WI38 (cell line): Measurements from ENCODE around the gene MRC2.

Experiments
- H3K4me3 ChIP-seq: 2 replicates; pipeline ENCODE4 v1.5.1; 2011; ENCODE audit warnings: low read depth, mild to moderate bottlenecking, control low read depth, low read length
- TF ChIP-seq, protein P1 (sequence below): IDR thresholded peaks from 2 replicates; pipeline ENCODE4 v1.5.1; 2012; ENCODE audit warnings: low read depth, mild to moderate bottlenecking, control low read depth, low read length

Gene MRC2

DNA sequence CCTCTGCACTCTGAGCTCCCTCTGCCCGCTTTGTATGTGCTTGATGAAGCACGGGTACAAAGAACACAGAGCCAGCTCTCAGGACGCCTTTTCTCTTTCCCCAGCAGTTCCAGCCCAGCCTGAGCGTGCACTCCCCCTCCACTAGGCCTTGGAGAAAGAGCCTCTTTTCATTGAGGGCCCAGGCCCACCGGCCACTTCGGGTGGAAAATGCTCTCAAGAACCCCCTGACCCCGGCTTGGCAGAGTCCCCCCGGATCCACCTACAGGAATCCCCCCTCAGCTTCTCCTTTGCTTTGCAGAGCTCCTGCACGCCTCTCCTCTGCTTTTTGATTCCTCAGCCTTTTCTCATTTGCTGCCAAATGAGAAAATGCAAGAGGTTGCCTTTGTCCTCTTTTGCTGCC lies 30.2 kb downstream of the MRC2 start:
- TF ChIP-seq, protein P1, sequence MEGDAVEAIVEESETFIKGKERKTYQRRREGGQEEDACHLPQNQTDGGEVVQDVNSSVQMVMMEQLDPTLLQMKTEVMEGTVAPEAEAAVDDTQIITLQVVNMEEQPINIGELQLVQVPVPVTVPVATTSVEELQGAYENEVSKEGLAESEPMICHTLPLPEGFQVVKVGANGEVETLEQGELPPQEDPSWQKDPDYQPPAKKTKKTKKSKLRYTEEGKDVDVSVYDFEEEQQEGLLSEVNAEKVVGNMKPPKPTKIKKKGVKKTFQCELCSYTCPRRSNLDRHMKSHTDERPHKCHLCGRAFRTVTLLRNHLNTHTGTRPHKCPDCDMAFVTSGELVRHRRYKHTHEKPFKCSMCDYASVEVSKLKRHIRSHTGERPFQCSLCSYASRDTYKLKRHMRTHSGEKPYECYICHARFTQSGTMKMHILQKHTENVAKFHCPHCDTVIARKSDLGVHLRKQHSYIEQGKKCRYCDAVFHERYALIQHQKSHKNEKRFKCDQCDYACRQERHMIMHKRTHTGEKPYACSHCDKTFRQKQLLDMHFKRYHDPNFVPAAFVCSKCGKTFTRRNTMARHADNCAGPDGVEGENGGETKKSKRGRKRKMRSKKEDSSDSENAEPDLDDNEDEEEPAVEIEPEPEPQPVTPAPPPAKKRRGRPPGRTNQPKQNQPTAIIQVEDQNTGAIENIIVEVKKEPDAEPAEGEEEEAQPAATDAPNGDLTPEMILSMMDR = no peak
- H3K4me3 ChIP-seq = no peak overlapping the region

DNA sequence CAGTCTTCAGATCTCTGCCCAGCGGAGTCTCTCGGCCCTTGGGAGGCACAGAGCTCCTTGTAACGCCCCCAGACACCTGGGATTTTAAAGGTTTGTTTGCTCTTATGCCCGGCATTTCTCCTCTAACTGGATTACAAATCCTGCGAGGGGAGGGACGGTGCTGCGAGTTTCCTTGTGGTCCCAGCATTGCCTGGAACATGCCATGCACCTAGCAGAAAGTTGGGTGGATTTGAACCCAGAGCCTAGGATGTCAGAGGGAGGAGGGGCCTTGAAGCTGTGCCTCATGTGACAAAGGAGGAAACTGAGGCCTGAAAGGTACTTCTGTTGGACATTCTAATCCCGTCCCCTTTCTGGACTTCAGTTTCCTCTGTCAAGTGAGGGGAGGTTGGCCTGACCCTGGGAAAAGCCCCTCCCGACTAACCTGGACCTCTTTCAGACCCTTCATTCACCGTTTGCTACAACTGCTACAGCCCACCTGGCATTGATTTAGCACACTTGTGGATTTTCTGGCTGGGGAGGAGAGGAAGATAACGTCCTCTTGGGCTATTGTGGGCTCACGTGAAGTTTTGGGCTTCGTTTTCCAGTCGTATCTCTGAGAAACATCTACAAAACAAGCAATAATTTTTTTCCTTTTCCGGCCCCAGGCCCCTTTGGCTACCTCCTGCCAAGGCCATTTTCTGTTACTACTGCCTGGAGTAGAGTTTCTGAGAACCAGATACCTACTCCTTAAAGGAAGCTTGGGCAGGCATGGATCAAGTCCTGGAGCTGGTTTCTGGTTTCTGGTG lies 30.9 kb downstream of the MRC2 start:
- TF ChIP-seq, protein P1 = no peak
- no peak overlapping the region for H3K4me3 ChIP-seq

DNA sequence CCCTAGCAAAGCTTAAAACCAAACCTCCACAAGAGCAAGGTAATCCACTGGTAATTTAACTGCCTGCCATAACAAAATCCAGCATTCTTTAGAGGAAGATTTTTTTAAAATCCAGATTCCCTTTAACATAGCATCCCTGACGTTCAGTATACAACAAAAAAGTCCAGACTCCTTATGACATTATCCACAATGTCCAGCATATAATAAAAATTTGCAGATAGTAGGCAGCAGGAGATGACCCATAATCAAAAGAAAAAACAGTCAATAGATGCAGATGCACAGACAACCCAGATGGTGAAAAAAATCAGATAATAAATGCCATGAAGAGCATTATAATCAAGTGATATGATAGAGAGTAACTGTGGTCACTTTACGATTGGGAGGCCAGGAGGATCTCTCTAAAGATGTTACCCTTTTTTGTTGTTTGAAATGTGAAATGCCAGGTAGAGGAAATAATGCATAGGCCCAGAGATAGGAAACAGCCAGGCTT lies 33.2 kb downstream of the MRC2 start:
- H3K4me3 ChIP-seq = no peak overlapping the region
- TF ChIP-seq, protein P1 = no peak

DNA sequence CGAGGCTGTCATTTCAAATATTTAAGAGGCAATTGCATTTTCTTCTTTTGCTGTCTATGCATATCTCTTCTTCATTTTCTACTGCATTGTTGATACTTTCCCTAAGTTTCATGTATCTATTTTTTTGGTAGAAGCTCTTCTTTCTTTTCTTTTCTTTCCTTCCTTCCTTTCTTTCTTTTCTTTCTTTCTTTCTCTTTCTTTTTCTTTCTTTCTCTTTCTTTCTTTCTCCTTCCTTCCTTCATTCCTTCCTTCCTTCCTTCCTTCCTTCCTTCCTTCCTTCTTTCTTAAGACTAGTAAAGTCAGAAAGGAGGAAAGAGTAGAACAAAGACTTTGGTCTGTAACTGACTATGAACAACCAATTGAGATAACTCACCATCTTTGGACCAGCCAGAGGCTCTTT lies 33.9 kb downstream of the MRC2 start:
- TF ChIP-seq, protein P1 = no peak
- no peak overlapping the region for H3K4me3 ChIP-seq

DNA sequence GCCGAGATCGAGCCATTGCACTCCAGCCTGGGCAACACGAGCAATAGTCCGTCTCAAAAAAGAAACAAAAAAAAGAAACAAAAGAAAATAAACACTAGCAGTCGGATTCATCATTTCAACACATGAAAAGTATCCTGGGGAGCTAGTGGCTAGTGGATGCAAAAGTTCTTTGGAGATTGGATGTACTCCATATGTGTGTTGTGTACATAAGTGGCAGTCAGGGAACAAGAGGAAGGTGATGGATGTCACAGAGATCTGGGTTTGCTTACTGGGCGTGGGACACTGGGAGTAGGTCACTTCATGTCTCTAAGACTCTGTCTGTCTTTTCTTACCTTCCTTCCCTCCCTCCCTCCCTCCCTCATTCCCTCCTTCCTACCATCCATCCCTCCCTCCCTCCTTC lies 35.4 kb downstream of the MRC2 start:
- H3K4me3 ChIP-seq = no peak overlapping the region
- TF ChIP-seq, protein P1 = no peak

DNA sequence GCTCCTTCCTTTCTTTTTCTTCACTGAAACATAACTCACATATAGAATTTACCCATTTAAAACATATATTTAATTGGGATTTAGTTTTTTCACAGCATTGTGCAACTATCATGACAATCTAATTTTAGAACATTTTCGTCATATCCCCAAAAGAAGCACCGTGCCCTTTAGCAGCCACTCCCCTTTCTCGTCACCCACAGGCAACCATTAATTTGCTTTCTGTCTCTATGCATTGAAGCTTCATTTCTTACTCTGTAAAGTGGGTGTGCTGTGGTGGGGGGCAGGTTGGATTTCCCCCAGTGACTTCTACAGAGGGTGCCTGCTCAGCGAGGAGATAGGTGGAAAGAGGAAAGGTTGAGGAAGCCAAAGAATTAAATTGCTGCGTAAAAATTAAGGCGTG lies 35.8 kb downstream of the MRC2 start:
- no peak overlapping the region for H3K4me3 ChIP-seq
- TF ChIP-seq, protein P1 = no peak

DNA sequence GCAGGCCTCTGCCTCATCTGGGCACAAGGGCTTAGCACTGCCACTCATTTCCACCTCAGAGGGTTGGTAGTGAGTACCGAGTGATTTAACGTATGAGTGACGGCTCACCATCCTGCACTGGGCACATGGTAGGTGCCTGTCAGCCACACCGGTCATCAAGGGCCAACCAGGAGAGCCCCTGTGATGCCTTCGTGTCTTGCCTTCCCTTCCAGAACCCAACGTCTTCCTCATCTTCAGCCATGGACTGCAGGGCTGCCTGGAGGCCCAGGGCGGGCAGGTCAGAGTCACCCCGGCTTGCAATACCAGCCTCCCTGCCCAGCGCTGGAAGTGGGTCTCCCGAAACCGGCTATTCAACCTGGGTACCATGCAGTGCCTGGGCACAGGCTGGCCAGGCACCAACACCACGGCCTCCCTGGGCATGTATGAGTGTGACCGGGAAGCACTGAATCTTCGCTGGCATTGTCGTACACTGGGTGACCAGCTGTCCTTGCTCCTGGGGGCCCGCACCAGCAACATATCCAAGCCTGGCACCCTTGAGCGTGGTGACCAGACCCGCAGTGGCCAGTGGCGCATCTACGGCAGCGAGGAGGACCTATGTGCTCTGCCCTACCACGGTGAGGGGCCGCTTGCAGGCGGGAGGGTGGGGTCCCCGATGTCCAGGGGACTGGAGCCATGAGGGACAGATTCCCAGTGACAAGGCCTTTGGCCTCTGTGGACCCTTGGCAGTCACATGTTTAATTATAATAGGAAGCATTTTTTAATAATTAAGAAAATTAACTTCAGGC lies 37.1 kb downstream of the MRC2 start:
- no peak overlapping the region for H3K4me3 ChIP-seq
- TF ChIP-seq, protein P1 = no peak
